H1 (cell line): ENCODE results near the gene PAQR4. TPM values are rescaled to one million over a fixed set of nuclear protein-coding genes. Genes with fewer than 3 reads are reported as not detected.

ENCODE experiments used
- CTCF ChIA-PET: fragments of 300-600 bp; sonication (Branson Sonifier 250); formaldehyde crosslinking; loops from one replicate; lab custom pipeline; 2021; ENCODE audit not compliant: partially characterized antibody; lab: Charles Lee
- POLR2A ChIA-PET: fragments of 300-600 bp; sonication (Branson Sonifier 250); formaldehyde crosslinking; loops from one replicate; lab custom pipeline; 2021; ENCODE audit warnings: inconsistent platforms; ENCODE audit not compliant: partially characterized antibody; lab: Charles Lee
- DNase-seq, 2 experiments: peaks; one replicate each; pipeline versions ENCODE4 v3.0.0 to v3.0.0-alpha.2; 2010 to 2022; ENCODE audit warnings: low spot score in 2 of 2, low read depth in 1 of 2, mixed read lengths in 1 of 2
- FAIRE-seq: peaks from 2 replicates; lab custom pipeline; 2011; peaks lifted over from hg19 to GRCh38; lab: Jason Lieb, UNC
- H2AFZ ChIP-seq: 2 replicates; pipeline ENCODE4 v1.8.1; 2012; ENCODE audit warnings: low read length, inconsistent platforms
- H2AK5ac ChIP-seq: 2 replicates; pipeline ENCODE4 v1.6.1; 2013; ENCODE audit warnings: low read depth, low read length
- H2BK120ac ChIP-seq: replicated peaks from 2 replicates; pipeline ENCODE3; 2013; ENCODE audit warnings: low read depth, low read length, inconsistent platforms
- H2BK12ac ChIP-seq: 2 replicates; pipeline ENCODE4 v1.6.1; 2013; ENCODE audit warnings: low read depth, low read length
- H2BK15ac ChIP-seq: 2 replicates; pipeline ENCODE4 v1.6.1; 2013; ENCODE audit warnings: low read length
- H2BK20ac ChIP-seq: 2 replicates; pipeline ENCODE4 v1.6.1; 2013; ENCODE audit warnings: low read length
- H2BK5ac ChIP-seq: 2 replicates; pipeline ENCODE4 v1.6.1; 2013; ENCODE audit warnings: low read depth, low read length
- H3K14ac ChIP-seq: 2 replicates; pipeline ENCODE4 v1.6.1; 2013; ENCODE audit warnings: inconsistent platforms; ENCODE audit not compliant: insufficient read length
- H3K18ac ChIP-seq: 2 replicates; pipeline ENCODE4 v1.6.1; 2013; ENCODE audit warnings: low read length; ENCODE audit errors: extremely low read depth
- H3K23ac ChIP-seq: 2 replicates; pipeline ENCODE4 v1.6.1; 2013; ENCODE audit warnings: inconsistent platforms; ENCODE audit not compliant: insufficient read length
- H3K23me2 ChIP-seq: 2 replicates; pipeline ENCODE4 v1.6.1; 2013; ENCODE audit warnings: low read depth, low read length
- H3K27ac ChIP-seq: 2 replicates; pipeline ENCODE4 v1.6.1; 2011; ENCODE audit warnings: low read depth, low read length, inconsistent platforms
- H3K27me3 ChIP-seq, 4 experiments: replicated peaks in 1 of 4; 1 replicate in 1 of 4; 2 replicates in 3 of 4; pipeline versions ENCODE4 v1.6.1 to v1.8.1; 2011 to 2013; ENCODE audit warnings: low read length in 3 of 4, mild to moderate bottlenecking in 3 of 4, inconsistent platforms in 2 of 4, mixed read lengths in 2 of 4, moderate library complexity in 1 of 4; ENCODE audit not compliant: control insufficient read depth in 3 of 4, insufficient read depth in 3 of 4; ENCODE audit errors: extremely low read depth in 1 of 4
- H3K36me3 ChIP-seq, 4 experiments: 2 replicates each; pipeline versions ENCODE4 v1.6.1 to v1.8.1; 2011 to 2013; ENCODE audit warnings: mild to moderate bottlenecking in 4 of 4, low read length in 3 of 4, moderate library complexity in 2 of 4, control low read depth in 1 of 4, inconsistent platforms in 1 of 4; ENCODE audit not compliant: insufficient read depth in 4 of 4, control insufficient read depth in 2 of 4
- H3K4ac ChIP-seq: replicated peaks from 2 replicates; pipeline ENCODE3; 2013; ENCODE audit warnings: low read length, low read depth, mixed read lengths, inconsistent platforms; ENCODE audit not compliant: insufficient read length
- H3K4me1 ChIP-seq, 4 experiments: replicated peaks in 1 of 4; 1 replicate in 1 of 4; 2 replicates in 3 of 4; pipeline versions ENCODE4 v1.6.1 to v1.8.1; 2011 to 2013; ENCODE audit warnings: low read length in 3 of 4, inconsistent platforms in 2 of 4, mixed read lengths in 1 of 4; ENCODE audit not compliant: insufficient read depth in 4 of 4, control insufficient read depth in 3 of 4
- H3K4me2 ChIP-seq, 2 experiments: 2 replicates each; pipeline versions ENCODE4 v1.6.1 to v1.8.1; 2011 to 2013; ENCODE audit warnings: low read depth in 2 of 2, low read length in 2 of 2, control low read depth in 1 of 2, inconsistent platforms in 1 of 2, mild to moderate bottlenecking in 1 of 2; ENCODE audit not compliant: insufficient read depth in 1 of 2
- H3K4me3 ChIP-seq, 4 experiments: fragments of 200-600, 300-600 bp in 1 of 4; sonication (generic), shearing (Covaris generic), sonication (Bioruptor Twin) in 1 of 4; 2 replicates each; pipeline versions ENCODE4 v1.5.1 to v1.8.1; 2011 to 2016; ENCODE audit warnings: low read length in 4 of 4, low read depth in 3 of 4, control low read depth in 2 of 4, inconsistent platforms in 2 of 4, mild to moderate bottlenecking in 2 of 4, mixed read lengths in 1 of 4, moderate library complexity in 1 of 4; ENCODE audit not compliant: insufficient read depth in 2 of 4; ENCODE audit errors: extremely low read depth in 1 of 4
- H3K56ac ChIP-seq: replicated peaks from 2 replicates; pipeline ENCODE3; 2013; ENCODE audit warnings: low read depth, mild to moderate bottlenecking, mixed read lengths, low read length, inconsistent platforms; ENCODE audit not compliant: insufficient read length
- H3K79me1 ChIP-seq: 2 replicates; pipeline ENCODE4 v1.6.1; 2013; ENCODE audit warnings: low read depth, low read length, control low read depth
- H3K79me2 ChIP-seq, 2 experiments: 2 replicates each; pipeline versions ENCODE4 v1.6.1 to v1.8.1; 2012 to 2013; ENCODE audit warnings: low read length in 2 of 2, mild to moderate bottlenecking in 2 of 2, inconsistent platforms in 1 of 2; ENCODE audit not compliant: insufficient read depth in 2 of 2, control insufficient read depth in 1 of 2
- H3K9ac ChIP-seq, 4 experiments: replicated peaks in 1 of 4; 1 replicate in 1 of 4; 2 replicates in 3 of 4; pipeline versions ENCODE4 v1.6.1 to v1.8.1; 2011 to 2013; ENCODE audit warnings: low read depth in 3 of 4, low read length in 3 of 4, control low read depth in 2 of 4, mild to moderate bottlenecking in 2 of 4, moderate library complexity in 2 of 4, inconsistent platforms in 1 of 4; ENCODE audit errors: extremely low read depth in 1 of 4
- H3K9me3 ChIP-seq, 2 experiments: 2 replicates each; pipeline versions ENCODE4 v1.6.1 to v1.8.1; 2012 to 2013; ENCODE audit warnings: mild to moderate bottlenecking in 2 of 2, moderate library complexity in 2 of 2, control low read depth in 1 of 2, inconsistent platforms in 1 of 2, low read depth in 1 of 2, low read length in 1 of 2, mixed read lengths in 1 of 2; ENCODE audit not compliant: insufficient read depth in 2 of 2
- H4K20me1 ChIP-seq, 2 experiments: replicated peaks in 1 of 2; 2 replicates each; pipeline versions ENCODE3 to v1.8.1; 2011 to 2013; ENCODE audit warnings: inconsistent platforms in 2 of 2, low read length in 2 of 2, mild to moderate bottlenecking in 1 of 2; ENCODE audit not compliant: insufficient read depth in 2 of 2, control insufficient read depth in 1 of 2
- H4K5ac ChIP-seq: 2 replicates; pipeline ENCODE4 v1.6.1; 2013; ENCODE audit warnings: low read length, low read depth, mixed read lengths, inconsistent platforms; ENCODE audit not compliant: insufficient read length
- H4K8ac ChIP-seq: 2 replicates; pipeline ENCODE4 v1.8.0; 2013; ENCODE audit warnings: mild to moderate bottlenecking, moderate library complexity, low read length, inconsistent platforms; ENCODE audit not compliant: insufficient read depth; ENCODE audit errors: extremely low read depth
- H4K91ac ChIP-seq: replicated peaks from 2 replicates; pipeline ENCODE3; 2013; ENCODE audit warnings: low read length, mixed read lengths, inconsistent platforms; ENCODE audit not compliant: insufficient read length
- PHF8 ChIP-seq: fragments of 200-600 bp; sonication (generic); conservative IDR thresholded peaks from 2 replicates; pipeline ENCODE4 v1.7.1; 2012; ENCODE audit warnings: low read depth, mild to moderate bottlenecking, inconsistent platforms, low read length, moderate library complexity
- POLR2A ChIP-seq, 2 experiments: IDR thresholded peaks; 1 replicate in 1 of 2; 2 replicates in 1 of 2; pipeline ENCODE4 v1.6.1; 2011; ENCODE audit warnings: low read depth in 2 of 2, low read length in 2 of 2, mild to moderate bottlenecking in 2 of 2; ENCODE audit errors: control extremely low read depth in 1 of 2
- POLR2AphosphoS5 ChIP-seq: IDR thresholded peaks from 2 replicates; pipeline ENCODE4 v1.6.1; 2011; ENCODE audit warnings: low read depth, low read length
- SAP30 ChIP-seq: fragments of 300-600 bp; sonication (generic); IDR thresholded peaks from 2 replicates; pipeline ENCODE4 v1.7.1; 2012; ENCODE audit warnings: low read length, moderate library complexity, mild to moderate bottlenecking, inconsistent platforms; ENCODE audit not compliant: insufficient read depth, insufficient replicate concordance
- SUZ12 ChIP-seq: fragments of 200-600 bp; sonication (generic); IDR thresholded peaks from 2 replicates; pipeline ENCODE4 v1.6.1; 2012; ENCODE audit warnings: mild to moderate bottlenecking, inconsistent platforms, low read length, moderate library complexity, mixed read lengths
- TAF7 ChIP-seq: optimal IDR thresholded peaks from 2 replicates; pipeline ENCODE3; 2011; ENCODE audit warnings: low read depth, mild to moderate bottlenecking, inconsistent platforms, low read length, moderate library complexity, borderline replicate concordance
- ZNF274 ChIP-seq: IDR thresholded peaks from 2 replicates; pipeline ENCODE4 v1.7.0; 2012; ENCODE audit warnings: low read length, borderline replicate concordance; ENCODE audit errors: extremely low read depth
- WGBS, 2 experiments: shearing (Covaris generic) in 1 of 2; methylation state at CpG; one replicate each; pipeline versions ENCODE4 v1.1.6 to v1.1.7; 2013 to 2015; ENCODE audit warnings: low lambda C conversion rate in 2 of 2, mixed read lengths in 2 of 2, inconsistent platforms in 1 of 2, low coverage in 1 of 2, missing lambda C conversion rate in 1 of 2; ENCODE audit not compliant: insufficient replicate concordance in 2 of 2, insufficient coverage in 1 of 2, insufficient read length in 1 of 2; ENCODE audit errors: extremely low coverage in 1 of 2, missing lambda C conversion rate in 1 of 2; 5-methylcytosine and 5-hydroxymethylcytosine counted together
- polyA plus RNA-seq, 7 experiments: library from polyadenylated mRNA; depleted of rRNA in 3 of 7; stranded (reverse) in 5 of 7; unstranded in 2 of 7; fragments of >200 nt in 5 of 7; fragments of 200-250 nt in 2 of 7; gene quantifications; 1 replicate in 5 of 7; 2 replicates in 1 of 7; 4 replicates in 1 of 7; pipeline versions ENCODE4 v1.2.1 to v1.2.3, GENCODE V29; 2011 to 2013; ENCODE audit warnings: missing spikeins in 2 of 7, mixed read lengths in 2 of 7
- total RNA-seq: library from RNA; stranded (reverse); fragmentation: NEBNext Ultra II Directional; extraction: Animal tissue kit (Norgen Biotek cat#: 25700); gene quantifications from 2 replicates; pipeline ENCODE4 v1.2.1, GENCODE V29; 2021

PAQR4 gene
- total and polyA plus RNA-seq, 2 of the 8 experiments (the other 6 are each of a cell fraction or from before 2014, with no cell fraction given), result 28.2 to 34.6 TPM

DNA sequence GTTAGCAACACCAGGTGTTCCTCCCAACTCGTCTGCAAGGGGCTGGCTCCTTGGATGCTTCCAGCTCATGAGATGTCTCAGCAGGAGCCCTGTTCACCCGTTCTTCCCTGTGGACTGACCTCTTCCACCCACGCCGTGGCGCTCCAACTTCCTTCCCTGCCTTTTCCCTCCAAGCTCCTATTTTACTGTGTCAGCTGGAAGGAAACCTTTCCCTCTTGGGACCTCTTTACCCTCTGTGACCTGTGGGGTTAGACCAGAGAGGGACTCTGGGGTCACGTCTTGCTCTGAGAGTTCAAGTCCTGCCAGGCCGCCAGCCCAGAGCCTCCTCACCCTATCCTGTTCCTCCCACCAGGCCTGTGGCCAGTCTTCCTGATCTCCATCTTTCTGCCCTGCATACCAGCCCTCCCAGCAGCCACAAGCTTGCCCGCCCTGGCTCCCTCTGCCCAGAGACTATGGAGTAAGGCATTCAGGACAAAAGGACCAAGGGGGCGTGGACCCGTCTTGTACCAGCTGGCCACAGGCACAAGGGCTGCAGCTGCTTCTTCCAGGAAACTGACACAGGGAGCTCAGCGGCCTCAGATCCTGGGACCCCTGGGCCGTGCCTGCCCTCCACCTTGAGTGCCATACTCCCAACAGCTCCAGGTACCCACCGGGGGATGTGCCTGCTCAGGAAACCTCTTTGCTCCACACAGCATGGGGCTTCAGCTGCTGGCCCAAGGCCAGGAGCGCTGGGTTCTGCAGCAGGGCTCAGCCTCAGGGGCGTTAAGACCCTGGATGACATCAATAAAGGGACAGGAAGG is 3.0 kb downstream of the PAQR4 start:
- H3K4me1 ChIP-seq, result peaks cover 0 to 21% (median 13%) of the 10 kb centered on the region in 4 experiments; a peak in 6 of 7 replicates
- H2BK20ac ChIP-seq, result no peak overlapping the region
- peaks cover 16% of the 10 kb centered on the region for H3K79me1 ChIP-seq
- H3K23ac ChIP-seq, result no peak overlapping the region
- no peak overlapping the region for H3K18ac ChIP-seq
- H3K27me3 ChIP-seq, result peaks cover 8 to 16% (median 13%) of the 10 kb centered on the region in 4 experiments; a peak in 6 of 7 replicates
- H2BK120ac ChIP-seq, result no peak overlapping the region
- H2AK5ac ChIP-seq, result no peak overlapping the region
- H3K4ac ChIP-seq, result no peak overlapping the region
- peaks cover 20 to 46% (median 31%) of the 10 kb centered on the region in 4 experiments for H3K36me3 ChIP-seq
- no peak overlapping the region for H3K27ac ChIP-seq
- H3K4me3 ChIP-seq, result no peak overlapping the region
- H4K8ac ChIP-seq, result no peak overlapping the region
- POLR2A ChIA-PET, result interaction anchor here (1.1 to 25.4 kb wide), 11 partner anchors 8 to 66 kb away, joined by 3 to 455 read pairs (median 6); partner anchors contain the start of genes CLDN6, HCFC1R1, KREMEN2 and PKMYT1
- H2AFZ ChIP-seq, result no peak overlapping the region
- H2BK5ac ChIP-seq, result no peak overlapping the region
- H3K14ac ChIP-seq, result no peak overlapping the region
- FAIRE-seq, result no peak
- no peak overlapping the region for H3K9ac ChIP-seq
- WGBS, 2 experiments, result 91% methylated on average over 15 of the region's 15 CpGs; no CpG with 5 or more reads in 1 of the 2 experiments
- H4K20me1 ChIP-seq, result peaks cover 26 to 29% of the 10 kb centered on the region in 2 experiments
- H3K79me2 ChIP-seq, result peaks cover 0 to 2% of the 10 kb centered on the region in 2 experiments; a peak in 1 of 4 replicates
- no peak overlapping the region for H4K5ac ChIP-seq
- H3K9me3 ChIP-seq, result no peaks in the 10 kb centered on the region
- TF ChIP-seq POLR2AphosphoS5 (peak; percentile 17; the same call in 1 of the 2 replicates), POLR2A (IDR thresholded peaks at IDR 0.05; ENCODE audit: control extremely low read depth in 1 of 2, low read depth in 2 of 2, low read length in 2 of 2) (peak in 1 of 2 experiments; percentile 21; a peak in 1 of 3 replicates), ZNF274 (no peak), SAP30 (no peak), TAF7 (no peak), SUZ12 (no peak), PHF8 (no peak)
- H2BK15ac ChIP-seq, result no peak overlapping the region
- DNase-seq, result no peak
- peaks cover 9% of the 10 kb centered on the region for H3K23me2 ChIP-seq
- H3K4me2 ChIP-seq, result no peak overlapping the region
- no peak overlapping the region for H2BK12ac ChIP-seq
- CTCF ChIA-PET, result interaction anchor here (0.8 to 2.8 kb wide), 15 partner anchors 9 to 115 kb away, joined by 3 to 19 read pairs (median 4); partner anchors contain the start of genes CLDN6, KREMEN2 and PKMYT1
- H3K56ac ChIP-seq, result no peak overlapping the region
- H4K91ac ChIP-seq, result no peak overlapping the region
